Testis (tissue), 3 donors: ENCODE data around the gene SFMBT1. TPM values are rescaled to one million over a fixed set of nuclear protein-coding genes. Genes with fewer than 3 reads are reported as not detected.

Experiments used
- DNase-seq: peaks from one replicate; pipeline ENCODE4 v3.0.0-alpha.2; 2019
- H3K27ac ChIP-seq, 2 donors: fragments of 200-600 bp; sonication (generic); one replicate each; pipeline ENCODE4 v1.5.1; 2019
- H3K27me3 ChIP-seq: fragments of 200-600 bp; sonication (generic); one replicate; pipeline ENCODE4 v1.5.1; 2019
- H3K36me3 ChIP-seq: fragments of 200-600 bp; sonication (generic); one replicate; pipeline ENCODE4 v1.5.1; 2017; ENCODE audit warnings: low read depth; ENCODE audit errors: missing control alignments
- H3K4me1 ChIP-seq: fragments of 200-600 bp; sonication (generic); one replicate; pipeline ENCODE4 v1.5.1; 2019
- H3K4me3 ChIP-seq, 2 donors: fragments of 200-600 bp; sonication (generic); one replicate each; pipeline ENCODE4 v1.5.1; 2017 to 2019
- H3K9me3 ChIP-seq: fragments of 200-600 bp; sonication (generic); one replicate; pipeline ENCODE4 v1.5.1; 2017
- CTCF ChIP-seq, 3 experiments: fragments of 450-650 bp in 2 of 3; fragments of 200-600 bp in 1 of 3; sonication (generic) in 1 of 3; IDR thresholded peaks; one replicate each; pipeline ENCODE4 v1.5.1; 2016 to 2019; ENCODE audit warnings: antibody characterized with exemption in 3 of 3, mild to moderate bottlenecking in 2 of 3, moderate library complexity in 1 of 3
- POLR2A ChIP-seq: fragments of 450-650 bp; IDR thresholded peaks from one replicate; pipeline ENCODE4 v1.6.1; 2017; ENCODE audit warnings: antibody characterized with exemption, mild to moderate bottlenecking, moderate library complexity
- WGBS, 2 donors: methylation state at CpG; one replicate each; pipeline ENCODE4 v1.1.5; 2018; 5-methylcytosine and 5-hydroxymethylcytosine counted together
- intact Hi-C: fragments of 100-400 bp; cut with DNase I; formaldehyde crosslinking; loops from one replicate; pipeline ENCODE4 v1.15.1; 2023; ENCODE audit warnings: low total_unique reads
- polyA plus RNA-seq: library from polyadenylated mRNA; stranded (reverse); fragments of 350-450 nt; fragmentation: Illumina TruSeq; extraction: RNeasy Lipid Tissue Mini Kit (QIAGEN cat#74804); gene quantifications from one replicate; pipeline ENCODE4 v1.2.3, GENCODE V29; 2014; ENCODE audit warnings: low read depth, low replicate concordance; ENCODE audit not compliant: insufficient read depth
- total RNA-seq, 2 donors: library from RNA; depleted of rRNA; stranded (reverse); fragments of >200 nt; gene quantifications; one replicate each; pipeline ENCODE4 v1.2.3, GENCODE V29; 2016

Gene SFMBT1
- total and polyA plus RNA-seq, 3 donors from 2014 or later = 82.4 to 158 (median 143) TPM

GRCh38 chr3:53078656-53079055 is 32.8 kb upstream of the SFMBT1 start:
- Histone ChIP-seq H3K27ac (no peak overlapping the region), H3K36me3 (no peaks in the 10 kb centered on the region), H3K9me3 (no peaks in the 10 kb centered on the region), H3K27me3 (no peaks in the 10 kb centered on the region), H3K4me3 (no peak overlapping the region), H3K4me1 (peaks cover under 1% of the 10 kb centered on the region)
- TF ChIP-seq POLR2A (no peak), CTCF (IDR thresholded peaks at IDR 0.05) (no peak)
- DNase-seq = no peak
- 95 to 97% methylated on average over 3 of the region's 3 CpGs for WGBS, 2 donors
- intact Hi-C loops = no loop called here

- Histone ChIP-seq H3K36me3 (no peaks in the 10 kb centered on the region), H3K9me3 (no peaks in the 10 kb centered on the region), H3K27me3 (no peaks in the 10 kb centered on the region), H3K4me3 (no peak overlapping the region), H3K4me1 (peaks cover 4% of the 10 kb centered on the region), H3K27ac (no peak overlapping the region)
- no peak for DNase-seq
- TF ChIP-seq CTCF (IDR thresholded peaks at IDR 0.05) (no peak), POLR2A (no peak)
- intact Hi-C loops = no loop called here
- WGBS, 2 donors = 91 to 98% methylated on average over 6 to 10 of the region's 10 CpGs
These were observed 31.8 kb upstream of the SFMBT1 start for GRCh38 chr3:53077476-53078220.

GRCh38 chr3:53075743-53076140 is 29.9 kb upstream of the SFMBT1 start:
- WGBS, 2 donors = 94 to 96% methylated on average over 2 to 3 of the region's 3 CpGs
- intact Hi-C loops = no loop called here
- no peak for DNase-seq
- peaks cover 12% of the 10 kb centered on the region for H3K4me1 ChIP-seq
- TF ChIP-seq CTCF (IDR thresholded peaks at IDR 0.05) (no peak), POLR2A (no peak)
- no peak overlapping the region for H3K4me3 ChIP-seq
- no peak overlapping the region for H3K27ac ChIP-seq
- no peaks in the 10 kb centered on the region for H3K27me3 ChIP-seq
- H3K36me3 ChIP-seq = no peaks in the 10 kb centered on the region
- no peaks in the 10 kb centered on the region for H3K9me3 ChIP-seq

GRCh38 chr3:53074761-53075742 is 29.2 kb upstream of the SFMBT1 start:
- 68 to 76% methylated on average over 6 to 9 of the region's 9 CpGs for WGBS, 2 donors
- intact Hi-C loops = no loop called here
- no peak for DNase-seq

More at GRCh38 chr3:53074761-53075742, 29.2 kb upstream of the SFMBT1 start:
- H3K4me3 ChIP-seq = no peak overlapping the region
- no peaks in the 10 kb centered on the region for H3K36me3 ChIP-seq
- H3K4me1 ChIP-seq = peaks cover 12% of the 10 kb centered on the region
- no peaks in the 10 kb centered on the region for H3K27me3 ChIP-seq
- H3K27ac ChIP-seq = no peak overlapping the region
- TF ChIP-seq CTCF (IDR thresholded peaks at IDR 0.05) (no peak), POLR2A (no peak)
- no peaks in the 10 kb centered on the region for H3K9me3 ChIP-seq
